Gastroesophageal sphincter (tissue), 4 donors: ENCODE measurements around the gene KLRC3. TPM values are rescaled to one million over a fixed set of nuclear protein-coding genes. Genes with fewer than 3 reads are reported as not detected.
"Not testable (repeated sequence)": the region's sequence is repeated elsewhere in the genome, so short reads cannot be mapped to it uniquely, and the experiment has no call there.

Experiments
- ATAC-seq: fragments of 150-250 bp; one replicate; pipeline ENCODE4 v1.9.1; 2016; ENCODE audit warnings: mild to moderate bottlenecking, moderate library complexity
- H3K27ac ChIP-seq, 4 donors: fragments of 200-600 bp; sonication (generic) in 3 of 4; 1 replicate in 3 of 4; 2 replicates in 1 of 4; pipeline ENCODE4 v1.5.1; 2016 to 2019
- H3K27me3 ChIP-seq: fragments of 200-600 bp; sonication (generic); one replicate; pipeline ENCODE4 v1.5.1; 2019
- H3K36me3 ChIP-seq, 2 donors: fragments of 200-600 bp; sonication (generic); one replicate each; pipeline ENCODE4 v1.5.1; 2019; ENCODE audit warnings: control low read depth in 1 of 2
- H3K4me1 ChIP-seq, 3 donors: fragments of 200-600 bp; sonication (generic); 1 replicate in 2 of 3; 2 replicates in 1 of 3; pipeline ENCODE4 v1.5.1; 2016 to 2019; ENCODE audit warnings: control low read depth in 2 of 3
- H3K4me3 ChIP-seq, 2 donors: fragments of 200-600 bp; sonication (generic); one replicate each; pipeline ENCODE4 v1.5.1; 2019; ENCODE audit warnings: mild to moderate bottlenecking in 1 of 2, moderate library complexity in 1 of 2
- H3K9me3 ChIP-seq, 3 donors: fragments of 200-600 bp; sonication (generic); one replicate each; pipeline ENCODE4 v1.5.1; 2017 to 2019; ENCODE audit warnings: control low read depth in 2 of 3
- CTCF ChIP-seq, 4 experiments: fragments of 200-600 bp in 2 of 4; fragments of 450-650 bp in 2 of 4; sonication (generic) in 1 of 4; IDR thresholded peaks; one replicate each; pipeline ENCODE4 v1.5.1; 2017 to 2019; ENCODE audit warnings: antibody characterized with exemption in 4 of 4, mild to moderate bottlenecking in 2 of 4, moderate library complexity in 2 of 4
- EP300 ChIP-seq: sonication (generic); formaldehyde crosslinking; IDR thresholded peaks from one replicate; pipeline ENCODE4 v1.6.1; 2017; ENCODE audit warnings: antibody characterized with exemption, mild to moderate bottlenecking
- POLR2A ChIP-seq, 2 donors: fragments of 450-650 bp; IDR thresholded peaks; one replicate each; pipeline ENCODE4 v1.6.1; 2017; ENCODE audit warnings: antibody characterized with exemption in 2 of 2, mild to moderate bottlenecking in 2 of 2, moderate library complexity in 1 of 2
- POLR2AphosphoS5 ChIP-seq: sonication (generic); formaldehyde crosslinking; IDR thresholded peaks from one replicate; pipeline ENCODE4 v1.6.1; 2017; ENCODE audit warnings: antibody characterized with exemption
- WGBS, 2 donors: methylation state at CpG; one replicate each; pipeline ENCODE4 v1.1.5; 2018; ENCODE audit warnings: low coverage in 1 of 2; 5-methylcytosine and 5-hydroxymethylcytosine counted together
- total RNA-seq, 4 donors: library from RNA; depleted of rRNA; stranded (reverse); fragments of >200 nt; gene quantifications; one replicate each; pipeline ENCODE4 v1.1.0, GENCODE V29; 2016

Gene KLRC3
- total RNA-seq, 4 donors from 2014 or later: not detected

- 89 to 97% methylated on average over 6 to 8 of the region's 8 CpGs for WGBS, 2 donors
- H3K27ac ChIP-seq: no peak overlapping the region
- peaks cover 5 to 19% (median 8%) of the 10 kb centered on the region in 3 donors for H3K4me1 ChIP-seq
- no peaks in the 10 kb centered on the region for H3K27me3 ChIP-seq
- H3K4me3 ChIP-seq: no peak overlapping the region
- TF ChIP-seq POLR2A (IDR thresholded peaks at IDR 0.05) (no peak), POLR2AphosphoS5 (no peak), EP300 (no peak), CTCF (IDR thresholded peaks at IDR 0.05) (no peak)
- H3K9me3 ChIP-seq: no peaks in the 10 kb centered on the region
- no peak for ATAC-seq
- H3K36me3 ChIP-seq: peaks cover 0 to 6% of the 10 kb centered on the region in 2 donors
Observed at GRCh38 chr12:10369557-10370415, 50.6 kb downstream of the KLRC3 start.

- H3K27me3 ChIP-seq: no peaks in the 10 kb centered on the region
- WGBS, 2 donors: 51 to 69% methylated on average over 4 to 8 of the region's 10 CpGs
- H3K9me3 ChIP-seq: no peaks in the 10 kb centered on the region
- no peak overlapping the region for H3K4me3 ChIP-seq
- TF ChIP-seq POLR2A (IDR thresholded peaks at IDR 0.05) (no peak), CTCF (IDR thresholded peaks at IDR 0.05) (no peak), POLR2AphosphoS5 (no peak), EP300 (no peak)
- no peaks in the 10 kb centered on the region for H3K36me3 ChIP-seq
- H3K4me1 ChIP-seq: peaks cover 5 to 23% (median 8%) of the 10 kb centered on the region in 3 donors
- H3K27ac ChIP-seq: peak overlapping the region in 1 of 4 donors; percentile 51
- ATAC-seq: no peak
Observed at GRCh38 chr12:10368206-10369171, 51.9 kb downstream of the KLRC3 start.

- H3K36me3 ChIP-seq, ATAC-seq, H3K27me3 ChIP-seq, H3K4me3 ChIP-seq, H3K9me3 ChIP-seq: not testable (repeated sequence)
- peak overlapping the region in 1 of 4 donors; percentile 88 for H3K27ac ChIP-seq
- peaks cover 11 to 31% (median 12%) of the 10 kb centered on the region in 3 donors for H3K4me1 ChIP-seq
- 50 to 72% methylated on average over 2 to 4 of the region's 4 CpGs for WGBS, 2 donors
Observed at GRCh38 chr12:10367714-10368113, 52.7 kb downstream of the KLRC3 start.

DNA sequence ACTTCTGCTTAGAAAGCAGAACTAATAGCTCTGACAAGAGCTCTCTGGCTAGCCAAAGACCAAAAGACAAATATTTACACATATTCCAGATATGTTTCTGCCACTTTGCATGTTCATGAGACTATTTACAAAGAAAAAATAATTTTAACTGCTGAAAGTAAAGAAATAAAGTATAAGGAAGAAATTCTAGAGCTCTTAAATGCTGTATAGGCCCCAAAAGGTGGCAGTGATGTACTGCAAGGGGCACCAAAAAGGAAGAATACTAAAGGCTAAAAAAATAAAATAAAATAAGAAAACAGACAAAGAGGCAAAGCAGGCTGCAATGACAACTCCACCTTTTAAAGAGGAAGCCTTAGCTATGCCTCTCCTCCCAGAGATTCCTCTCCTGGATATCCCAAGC, 53.5 kb downstream of the KLRC3 start:
- H3K36me3 ChIP-seq: no peaks in the 10 kb centered on the region
- peaks cover 11 to 39% (median 12%) of the 10 kb centered on the region in 3 donors for H3K4me1 ChIP-seq
- H3K27ac ChIP-seq: peak overlapping the region in 3 of 4 donors; percentile 88 to 93 (median 91)
- no peak overlapping the region for H3K4me3 ChIP-seq
- no peaks in the 10 kb centered on the region for H3K9me3 ChIP-seq
- no peaks in the 10 kb centered on the region for H3K27me3 ChIP-seq
- ATAC-seq: no peak
- TF ChIP-seq CTCF (IDR thresholded peaks at IDR 0.05) (peak in 1 of 4 experiments; percentile 8), POLR2AphosphoS5 (no peak), POLR2A (IDR thresholded peaks at IDR 0.05) (no peak), EP300 (no peak)

DNA sequence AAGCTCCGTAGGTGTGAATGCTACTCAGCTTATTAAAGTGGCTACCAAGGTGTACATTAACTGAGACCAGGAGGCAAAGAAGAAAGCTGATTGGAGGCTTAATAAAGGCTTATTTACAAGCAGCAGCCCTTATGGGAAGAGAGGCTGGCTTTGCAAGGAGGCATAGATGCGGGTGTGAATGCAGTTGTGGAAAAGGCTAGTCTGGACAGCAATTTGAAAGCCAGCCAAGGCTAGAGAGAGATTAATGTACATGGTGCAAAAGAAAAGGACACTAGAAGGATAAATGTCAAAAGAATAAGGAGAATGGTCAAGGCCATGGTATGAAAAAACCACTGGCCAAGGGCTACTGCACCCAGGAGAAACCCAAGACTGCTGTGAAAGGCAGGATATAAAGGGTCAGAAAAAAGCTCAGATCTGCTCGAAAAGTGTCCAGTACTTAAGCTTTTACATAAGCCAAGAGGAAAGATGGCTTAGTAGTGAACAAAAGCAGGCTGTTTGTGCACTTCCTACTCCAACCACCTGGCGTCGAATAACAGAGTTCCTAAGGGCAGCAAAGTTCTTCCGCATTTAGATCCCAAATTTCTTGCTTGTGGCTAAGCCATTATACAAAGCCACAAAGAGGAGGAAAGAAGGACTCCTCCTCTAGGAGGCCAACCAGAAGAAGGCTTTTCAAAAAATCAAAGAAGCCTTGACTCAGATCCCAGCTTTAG, 54.5 kb downstream of the KLRC3 start:
- peak overlapping the region; percentile 69 to 100 for H3K4me3 ChIP-seq
- 15 to 19% methylated on average over 3 to 6 of the region's 6 CpGs for WGBS, 2 donors
- no peaks in the 10 kb centered on the region for H3K9me3 ChIP-seq
- TF ChIP-seq CTCF (IDR thresholded peaks at IDR 0.05): no peak
- TF ChIP-seq POLR2AphosphoS5: no peak
- no peak for TF ChIP-seq EP300
- no peak for TF ChIP-seq POLR2A (IDR thresholded peaks at IDR 0.05)
- ATAC-seq: no peak
- H3K27me3 ChIP-seq: no peaks in the 10 kb centered on the region
- H3K27ac ChIP-seq: peak overlapping the region; percentile 88 to 100 (median 92)
- H3K36me3 ChIP-seq: no peaks in the 10 kb centered on the region
- H3K4me1 ChIP-seq: peaks cover 11 to 40% (median 12%) of the 10 kb centered on the region in 3 donors
